GM23338 (cell line): ENCODE results near the gene MINAR1. TPM values are rescaled to one million over a fixed set of nuclear protein-coding genes. Genes with fewer than 3 reads are reported as not detected.

ENCODE experiments used
- ATAC-seq: fragments of 200-7000 bp; cut with Tn5 transposase; 3 replicates; pipeline ENCODE4 v1.9.1; 2020
- DNase-seq: peaks from one replicate; pipeline ENCODE4 v3.0.0-alpha.2; 2015; ENCODE audit warnings: low spot score
- H2AFZ ChIP-seq: fragments of 200-600 bp; sonication (generic); 2 replicates; pipeline ENCODE4 v1.8.0; 2016; ENCODE audit warnings: antibody characterized with exemption, mild to moderate bottlenecking, moderate library complexity
- H3F3A ChIP-seq: fragments of 200-600 bp; sonication (generic); replicated peaks from 2 replicates; pipeline ENCODE4 v1.8.0; 2017; ENCODE audit warnings: antibody characterized with exemption, mixed run types, low read depth
- H3K27ac ChIP-seq: fragments of 200-600 bp; sonication (generic); 2 replicates; pipeline ENCODE4 v1.6.1; 2016; ENCODE audit warnings: low read depth
- H3K27me3 ChIP-seq: fragments of 200-600 bp; sonication (generic); 2 replicates; pipeline ENCODE4 v1.8.0; 2016; ENCODE audit warnings: mild to moderate bottlenecking, mixed run types, moderate library complexity; ENCODE audit not compliant: insufficient read depth
- H3K36me3 ChIP-seq: fragments of 200-600 bp; sonication (generic); 2 replicates; pipeline ENCODE4 v1.8.0; 2016; ENCODE audit warnings: mild to moderate bottlenecking; ENCODE audit not compliant: insufficient read depth
- H3K4me1 ChIP-seq: fragments of 200-600 bp; sonication (generic); 2 replicates; pipeline ENCODE4 v1.8.0; 2016; ENCODE audit warnings: mild to moderate bottlenecking, moderate library complexity; ENCODE audit not compliant: insufficient read depth
- H3K4me2 ChIP-seq: fragments of 200-600 bp; sonication (generic); 2 replicates; pipeline ENCODE4 v1.7.1; 2017; ENCODE audit warnings: mixed run types
- H3K4me3 ChIP-seq: fragments of 200-600 bp; sonication (generic); 2 replicates; pipeline ENCODE4 v1.6.1; 2016; ENCODE audit warnings: mixed run types
- H3K79me2 ChIP-seq: fragments of 200-600 bp; sonication (generic); replicated peaks from 2 replicates; pipeline ENCODE4 v1.8.0; 2017; ENCODE audit warnings: mild to moderate bottlenecking; ENCODE audit not compliant: insufficient read depth
- H3K9me2 ChIP-seq: fragments of 200-600 bp; sonication (generic); 2 replicates; pipeline ENCODE4 v1.8.0; 2017; ENCODE audit not compliant: insufficient read depth
- H4K20me1 ChIP-seq: fragments of 200-600 bp; sonication (generic); replicated peaks from 2 replicates; pipeline ENCODE4 v1.8.0; 2017; ENCODE audit warnings: mild to moderate bottlenecking; ENCODE audit not compliant: insufficient read depth
- H3K27ac Mint-ChIP-seq: 2 replicates; pipeline ENCODE4 v1.8.0; 2020; ENCODE audit warnings: inconsistent platforms, mild to moderate bottlenecking, moderate library complexity, mixed read lengths
- H3K27me3 Mint-ChIP-seq: 3 replicates; pipeline ENCODE4 v1.8.0; 2022; ENCODE audit warnings: low read depth, mild to moderate bottlenecking, moderate library complexity, mixed read lengths, inconsistent platforms; ENCODE audit not compliant: insufficient read depth, poor library complexity
- H3K36me3 Mint-ChIP-seq: 3 replicates; pipeline ENCODE4 v1.8.0; 2021; ENCODE audit warnings: low read depth, mild to moderate bottlenecking, inconsistent platforms, moderate library complexity, mixed read lengths
- H3K4me1 Mint-ChIP-seq: 3 replicates; pipeline ENCODE4 v1.8.0; 2020; ENCODE audit warnings: mild to moderate bottlenecking, inconsistent platforms, mixed read lengths
- H3K4me3 Mint-ChIP-seq: 3 replicates; pipeline ENCODE4 v1.8.0; 2021; ENCODE audit warnings: moderate library complexity, mild to moderate bottlenecking, inconsistent platforms, mixed read lengths
- H3K9me3 Mint-ChIP-seq: 3 replicates; pipeline ENCODE4 v1.8.0; 2020; ENCODE audit warnings: moderate library complexity, mild to moderate bottlenecking, inconsistent platforms, mixed read lengths
- CREB1 ChIP-seq: fragments of 250-450 bp; sonication (Bioruptor Pico); IDR thresholded peaks from 2 replicates; pipeline ENCODE4 v1.5.0; 2020; ENCODE audit warnings: low read depth, mild to moderate bottlenecking, moderate library complexity
- EZH2phosphoT487 ChIP-seq: fragments of 200-600 bp; sonication (generic); IDR thresholded peaks from one replicate; pipeline ENCODE4 v1.8.1; 2018; ENCODE audit warnings: antibody characterized with exemption; ENCODE audit not compliant: unreplicated experiment
- JUNB ChIP-seq: IDR thresholded peaks from one replicate; pipeline ENCODE4 v1.6.1; 2016; ENCODE audit warnings: antibody characterized with exemption; ENCODE audit not compliant: unreplicated experiment
- POLR2AphosphoS5 ChIP-seq: IDR thresholded peaks from 2 replicates; pipeline ENCODE4 v1.6.1; 2016; ENCODE audit warnings: antibody characterized with exemption, low read depth
- REST ChIP-seq: IDR thresholded peaks from one replicate; pipeline ENCODE4 v1.6.1; 2018; ENCODE audit warnings: antibody characterized with exemption; ENCODE audit not compliant: unreplicated experiment
- ZNF114 ChIP-seq: fragments of 250-450 bp; sonication (Bioruptor Pico); IDR thresholded peaks from 2 replicates; pipeline ENCODE4 v1.5.0; 2020; ENCODE audit warnings: mild to moderate bottlenecking, moderate library complexity
- ZNF462 ChIP-seq: fragments of 250-450 bp; sonication (Bioruptor Pico); IDR thresholded peaks from 2 replicates; pipeline ENCODE4 v1.5.0; 2020; ENCODE audit warnings: mild to moderate bottlenecking, moderate library complexity
- polyA plus RNA-seq: library from polyadenylated mRNA; unstranded; fragments of >200 nt; fragmentation: Nextera tagmentation; extraction: Ambion mirVana; gene quantifications from 2 replicates; pipeline ENCODE4 v1.2.1, GENCODE V29; 2016
- total RNA-seq: library from RNA; depleted of rRNA; stranded (reverse); fragments of >200 nt; shearing (Covaris generic); gene quantifications from 2 replicates; pipeline ENCODE4 v1.2.3, GENCODE V29; 2014

MINAR1 gene
- total and polyA plus RNA-seq, 2 experiments from 2014 or later = 0.32 to 1.4 TPM

DNA sequence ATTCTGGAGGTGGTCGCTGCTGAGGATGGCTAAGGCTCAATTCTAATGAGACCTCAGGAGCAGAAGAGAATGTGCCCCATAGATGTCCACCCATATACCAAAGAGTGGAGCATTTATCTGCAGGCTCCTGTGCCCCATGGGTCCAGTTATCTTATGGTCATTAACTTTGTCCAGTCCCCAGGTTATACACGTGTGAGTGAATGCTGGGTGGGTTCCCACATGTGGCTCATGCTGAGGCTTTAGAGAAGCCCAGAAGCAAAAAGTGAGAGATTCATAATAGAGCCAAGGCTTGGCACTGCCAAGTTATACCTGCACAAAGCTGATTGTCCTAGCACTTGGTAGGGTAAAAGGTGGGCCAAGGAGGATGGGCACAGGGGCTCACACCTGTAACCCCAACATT, 30.0 kb upstream of the MINAR1 start (continued):
- no peak for TF ChIP-seq ZNF462 (CRISPR knock-in tag)
- TF ChIP-seq EZH2phosphoT487 = no peak

- ATAC-seq (no peak), DNase-seq (no peak)
- Mint-ChIP-seq H3K36me3 (no peaks in the 10 kb centered on the region), H3K4me3 (no peak overlapping the region), H3K27ac (no peak overlapping the region), H3K9me3 (no peaks in the 10 kb centered on the region), H3K27me3 (no peaks in the 10 kb centered on the region), H3K4me1 (peaks cover 14% of the 10 kb centered on the region)
- no peak overlapping the region for H3K4me2 ChIP-seq
- H4K20me1 ChIP-seq = no peaks in the 10 kb centered on the region
- H3K4me1 ChIP-seq = peaks cover 13% of the 10 kb centered on the region
- H2AFZ ChIP-seq = no peak overlapping the region
- 0 out of 2 replicates have a peak, but pooled peaks cover 5% of the 10 kb centered on the region for H3K9me2 ChIP-seq
- no peaks in the 10 kb centered on the region for H3F3A ChIP-seq
- H3K79me2 ChIP-seq = no peaks in the 10 kb centered on the region
- no peaks in the 10 kb centered on the region for H3K36me3 ChIP-seq
- no peak for TF ChIP-seq REST
- TF ChIP-seq ZNF114 (CRISPR knock-in tag) = no peak
- no peak for TF ChIP-seq POLR2AphosphoS5
- TF ChIP-seq JUNB = no peak
- no peak for TF ChIP-seq CREB1 (CRISPR knock-in tag)
- no peak overlapping the region for H3K27ac ChIP-seq
- H3K27me3 ChIP-seq = no peaks in the 10 kb centered on the region
- H3K4me3 ChIP-seq = no peak overlapping the region
Observed at GRCh38 chr15:79403501-79403900, 28.6 kb upstream of the MINAR1 start.
